ENCODE results near the gene TRIO. TPM values are rescaled to one million over a fixed set of nuclear protein-coding genes. Genes with fewer than 3 reads are reported as not detected.

The TRIO gene
- total RNA-seq, 1 donor from 2014 or later = 148 TPM

GRCh38 chr5:14410394-14411201 lies 267.5 kb downstream of the TRIO start:
- H3K36me3 ChIP-seq = peaks cover 100% of the 10 kb centered on the region

GRCh38 chr5:14411216-14411615 lies 268.1 kb downstream of the TRIO start:
- intact Hi-C loops (cut with DNase I) = no loop called here
- no peak for TF ChIP-seq CTCF (IDR thresholded peaks at IDR 0.05)
- ATAC-seq (no peak), DNase-seq (no peak)
- H3K27me3 ChIP-seq (ENCODE audit: low read depth) = no peaks in the 10 kb centered on the region
- H3K4me1 ChIP-seq = no peaks in the 10 kb centered on the region
- peak overlapping the region; percentile 21 for H3K27ac ChIP-seq
- H3K4me3 ChIP-seq = no peak overlapping the region
- peaks cover 98% of the 10 kb centered on the region for H3K36me3 ChIP-seq
- no peaks in the 10 kb centered on the region for H3K9me3 ChIP-seq

More at GRCh38 chr5:14410394-14411201, 267.5 kb downstream of the TRIO start:
- H3K4me3 ChIP-seq = no peak overlapping the region
- H3K9me3 ChIP-seq = no peaks in the 10 kb centered on the region
- intact Hi-C loops (cut with DNase I) = no loop called here
- no peak for ATAC-seq
- DNase-seq = no peak
- no peak for TF ChIP-seq CTCF (IDR thresholded peaks at IDR 0.05)
- no peaks in the 10 kb centered on the region for H3K4me1 ChIP-seq
- H3K27me3 ChIP-seq (ENCODE audit: low read depth) = no peaks in the 10 kb centered on the region
- peak overlapping the region; percentile 21 for H3K27ac ChIP-seq

GRCh38 chr5:14413331-14413750 lies 270.2 kb downstream of the TRIO start:
- no peak for TF ChIP-seq CTCF (IDR thresholded peaks at IDR 0.05)
- no peaks in the 10 kb centered on the region for H3K4me1 ChIP-seq
- no peak overlapping the region for H3K27ac ChIP-seq
- H3K27me3 ChIP-seq (ENCODE audit: low read depth) = no peaks in the 10 kb centered on the region
- ATAC-seq (no peak), DNase-seq (no peak)
- intact Hi-C loops (cut with DNase I) = no loop called here
- H3K9me3 ChIP-seq = no peaks in the 10 kb centered on the region
- peaks cover 94% of the 10 kb centered on the region for H3K36me3 ChIP-seq
- H3K4me3 ChIP-seq = no peak overlapping the region

GRCh38 chr5:14414007-14414406 lies 270.9 kb downstream of the TRIO start:
- H3K27me3 ChIP-seq (ENCODE audit: low read depth) = no peaks in the 10 kb centered on the region
- TF ChIP-seq CTCF (IDR thresholded peaks at IDR 0.05) = no peak
- no peaks in the 10 kb centered on the region for H3K9me3 ChIP-seq
- H3K27ac ChIP-seq = no peak overlapping the region
- H3K4me1 ChIP-seq = no peaks in the 10 kb centered on the region
- H3K4me3 ChIP-seq = no peak overlapping the region
- H3K36me3 ChIP-seq = peaks cover 94% of the 10 kb centered on the region
- ATAC-seq (no peak), DNase-seq (no peak)
- intact Hi-C loops (cut with DNase I) = no loop called here

GRCh38 chr5:14414656-14415023 lies 271.5 kb downstream of the TRIO start:
- DNase-seq (no peak), ATAC-seq (no peak)
- no peaks in the 10 kb centered on the region for H3K9me3 ChIP-seq
- H3K36me3 ChIP-seq = peaks cover 94% of the 10 kb centered on the region
- no peak for TF ChIP-seq CTCF (IDR thresholded peaks at IDR 0.05)
- no peak overlapping the region for H3K4me3 ChIP-seq
- intact Hi-C loops (cut with DNase I) = no loop called here
- no peak overlapping the region for H3K27ac ChIP-seq
- H3K4me1 ChIP-seq = no peaks in the 10 kb centered on the region
- no peaks in the 10 kb centered on the region for H3K27me3 ChIP-seq (ENCODE audit: low read depth)
